Lower leg skin (tissue), 4 donors: ENCODE measurements around the gene MGLL. TPM values are rescaled to one million over a fixed set of nuclear protein-coding genes. Genes with fewer than 3 reads are reported as not detected.

Experiments
- DNase-seq, 2 donors: peaks; one replicate each; pipeline ENCODE4 v3.0.0-alpha.2; 2019; ENCODE audit warnings: low spot score in 2 of 2
- H3K4me3 ChIP-seq: fragments of 200-600 bp; sonication (generic); 2 replicates; pipeline ENCODE4 v1.5.1; 2017; ENCODE audit warnings: mild to moderate bottlenecking, low read depth; ENCODE audit not compliant: poor library complexity, severe bottlenecking
- POLR2A ChIP-seq, 2 donors: fragments of 450-650 bp; IDR thresholded peaks; one replicate each; pipeline ENCODE4 v1.6.1; 2016 to 2017; ENCODE audit warnings: antibody characterized with exemption in 2 of 2, mild to moderate bottlenecking in 1 of 2, moderate library complexity in 1 of 2
- WGBS, 2 donors: methylation state at CpG; one replicate each; pipeline ENCODE4 v1.1.5; 2018; 5-methylcytosine and 5-hydroxymethylcytosine counted together
- intact Hi-C: fragments of 100-400 bp; cut with DNase I; formaldehyde crosslinking; loops from one replicate; pipeline ENCODE4 v1.15.0; 2023; ENCODE audit warnings: low total_unique reads
- total RNA-seq, 4 donors: library from RNA; depleted of rRNA; stranded (reverse); fragments of >200 nt; gene quantifications; one replicate each; pipeline ENCODE4 v1.1.0, GENCODE V29; 2016
- TF ChIP-seq, protein P1 (sequence below), 3 donors: fragments of 450-650 bp; IDR thresholded peaks; one replicate each; pipeline ENCODE4 v1.5.1; 2016; ENCODE audit warnings: antibody characterized with exemption in 3 of 3, mild to moderate bottlenecking in 3 of 3, moderate library complexity in 2 of 3

MGLL gene
- total RNA-seq, 4 donors from 2014 or later = 44.0 to 57.4 (median 48.0) TPM

DNA sequence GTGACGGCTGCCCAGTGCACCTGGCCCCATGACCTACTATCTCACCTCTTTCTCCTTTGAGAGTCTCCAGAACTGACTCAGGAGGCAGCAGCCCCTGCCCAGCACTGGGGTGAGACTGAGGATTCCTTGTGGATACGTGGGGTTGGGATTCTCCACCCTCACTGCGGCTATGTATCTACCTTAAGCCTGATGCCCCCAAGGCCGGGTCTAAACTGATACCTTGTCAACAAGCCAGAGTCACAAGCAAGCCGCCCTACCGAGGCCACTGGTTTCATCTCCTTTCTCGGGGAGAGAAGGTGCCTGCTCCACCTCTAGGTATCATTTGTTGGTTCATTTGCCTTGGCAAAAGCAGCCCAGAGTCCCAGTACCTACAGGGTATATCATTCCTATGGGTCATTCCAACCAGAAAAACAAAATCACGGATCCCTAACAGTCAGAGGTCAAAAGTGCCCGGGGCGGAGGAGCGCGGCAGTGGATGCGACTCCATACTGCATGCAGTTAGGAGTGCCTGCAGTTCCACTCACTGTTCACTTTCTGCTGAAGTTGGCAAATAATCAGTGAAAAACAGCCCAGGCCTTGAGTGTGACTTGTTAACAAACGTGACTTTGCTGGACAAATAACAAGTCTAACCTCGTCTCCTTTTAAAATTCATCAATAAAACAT is 102.0 kb downstream of the MGLL start:
- no peak overlapping the region for H3K4me3 ChIP-seq
- intact Hi-C loops = no loop called here
- no peak for DNase-seq
- 90 to 92% methylated on average over 15 of the region's 15 CpGs for WGBS, 2 donors
- TF ChIP-seq, protein P1, sequence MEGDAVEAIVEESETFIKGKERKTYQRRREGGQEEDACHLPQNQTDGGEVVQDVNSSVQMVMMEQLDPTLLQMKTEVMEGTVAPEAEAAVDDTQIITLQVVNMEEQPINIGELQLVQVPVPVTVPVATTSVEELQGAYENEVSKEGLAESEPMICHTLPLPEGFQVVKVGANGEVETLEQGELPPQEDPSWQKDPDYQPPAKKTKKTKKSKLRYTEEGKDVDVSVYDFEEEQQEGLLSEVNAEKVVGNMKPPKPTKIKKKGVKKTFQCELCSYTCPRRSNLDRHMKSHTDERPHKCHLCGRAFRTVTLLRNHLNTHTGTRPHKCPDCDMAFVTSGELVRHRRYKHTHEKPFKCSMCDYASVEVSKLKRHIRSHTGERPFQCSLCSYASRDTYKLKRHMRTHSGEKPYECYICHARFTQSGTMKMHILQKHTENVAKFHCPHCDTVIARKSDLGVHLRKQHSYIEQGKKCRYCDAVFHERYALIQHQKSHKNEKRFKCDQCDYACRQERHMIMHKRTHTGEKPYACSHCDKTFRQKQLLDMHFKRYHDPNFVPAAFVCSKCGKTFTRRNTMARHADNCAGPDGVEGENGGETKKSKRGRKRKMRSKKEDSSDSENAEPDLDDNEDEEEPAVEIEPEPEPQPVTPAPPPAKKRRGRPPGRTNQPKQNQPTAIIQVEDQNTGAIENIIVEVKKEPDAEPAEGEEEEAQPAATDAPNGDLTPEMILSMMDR (IDR thresholded peaks at IDR 0.05) = no peak
- TF ChIP-seq POLR2A (IDR thresholded peaks at IDR 0.05) = no peak

DNA sequence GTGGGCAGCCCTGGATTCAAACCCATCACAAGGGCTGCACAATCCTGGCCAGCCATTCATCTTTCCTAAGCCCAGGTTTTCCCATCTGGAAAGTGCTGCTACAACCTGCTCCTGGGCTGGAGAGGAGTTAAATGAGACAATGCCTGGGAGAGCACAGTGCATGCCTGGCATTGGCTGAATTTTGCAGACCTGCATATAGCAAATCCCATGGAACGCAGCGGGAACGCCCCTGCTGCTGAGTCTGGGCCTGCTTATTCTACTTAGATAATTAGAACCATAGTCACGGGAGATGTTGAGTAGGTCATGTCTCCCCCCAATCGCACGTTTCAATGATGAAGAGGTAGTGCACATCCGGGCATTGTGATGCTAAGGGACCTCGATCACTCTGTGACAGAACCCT is 102.9 kb downstream of the MGLL start:
- 93 to 96% methylated on average over 8 of the region's 8 CpGs for WGBS, 2 donors
- DNase-seq = no peak
- no peak overlapping the region for H3K4me3 ChIP-seq
- no peak for TF ChIP-seq POLR2A (IDR thresholded peaks at IDR 0.05)
- TF ChIP-seq, protein P1 (IDR thresholded peaks at IDR 0.05) = no peak
- intact Hi-C loops = no loop called here

DNA sequence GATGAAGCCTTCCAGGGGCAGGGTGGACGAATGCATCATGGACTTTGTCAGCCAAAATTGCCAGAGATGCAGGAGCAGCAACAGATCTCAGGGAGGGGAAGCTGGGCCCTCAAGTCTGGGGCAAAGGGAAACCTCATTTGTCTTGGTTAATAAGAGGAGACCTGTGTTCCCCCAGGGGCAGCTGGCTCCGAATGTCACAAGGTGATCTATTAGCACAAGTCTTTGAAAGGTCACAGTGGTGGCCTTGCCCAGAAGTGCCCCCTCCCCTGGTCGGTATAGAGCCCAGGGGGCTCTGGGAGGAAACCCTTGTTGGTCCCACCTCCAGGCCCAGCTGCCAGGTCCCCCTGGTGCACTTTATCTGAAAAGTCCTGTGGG is 103.4 kb downstream of the MGLL start:
- WGBS, 2 donors = 49 to 69% methylated on average over 3 of the region's 3 CpGs
- intact Hi-C loops = no loop called here
- no peak for DNase-seq
- TF ChIP-seq POLR2A (IDR thresholded peaks at IDR 0.05) = no peak
- H3K4me3 ChIP-seq = no peak overlapping the region

DNA sequence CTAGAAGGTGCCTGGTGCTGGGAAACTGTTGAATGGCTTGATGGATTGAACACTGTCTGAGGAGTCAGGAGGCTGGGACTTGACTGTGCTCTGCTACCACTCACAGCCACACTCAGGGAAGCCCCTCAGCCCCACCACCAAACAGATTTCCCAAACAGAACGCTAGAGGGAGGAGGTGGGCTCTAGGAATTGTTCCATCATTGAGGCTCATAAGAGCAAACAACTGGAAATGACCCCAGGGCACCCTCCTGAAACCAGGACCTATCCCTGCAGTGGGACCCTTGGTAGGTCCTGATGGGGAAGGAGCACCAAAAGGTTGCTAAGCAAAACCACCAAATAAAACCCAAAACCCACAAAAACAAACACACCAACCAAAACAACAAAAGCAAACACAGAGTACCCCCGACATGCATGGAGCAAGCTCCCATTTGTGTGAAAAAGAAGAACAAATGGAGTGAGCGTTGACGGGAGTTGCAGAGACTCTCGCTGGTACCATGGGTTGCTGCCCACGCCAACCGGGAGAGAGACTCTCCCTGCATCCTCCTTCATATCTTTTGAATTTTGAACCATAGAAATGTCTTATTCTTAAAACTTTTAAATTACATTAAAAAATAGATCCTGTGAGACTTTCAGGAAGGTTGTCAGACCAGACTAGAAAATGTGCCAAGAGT is 103.9 kb downstream of the MGLL start:
- TF ChIP-seq, protein P1 (IDR thresholded peaks at IDR 0.05) = no peak
- TF ChIP-seq POLR2A (IDR thresholded peaks at IDR 0.05) = no peak
- intact Hi-C loops = no loop called here
- no peak overlapping the region for H3K4me3 ChIP-seq
- no peak for DNase-seq
- 87 to 89% methylated on average over 7 of the region's 7 CpGs for WGBS, 2 donors

DNA sequence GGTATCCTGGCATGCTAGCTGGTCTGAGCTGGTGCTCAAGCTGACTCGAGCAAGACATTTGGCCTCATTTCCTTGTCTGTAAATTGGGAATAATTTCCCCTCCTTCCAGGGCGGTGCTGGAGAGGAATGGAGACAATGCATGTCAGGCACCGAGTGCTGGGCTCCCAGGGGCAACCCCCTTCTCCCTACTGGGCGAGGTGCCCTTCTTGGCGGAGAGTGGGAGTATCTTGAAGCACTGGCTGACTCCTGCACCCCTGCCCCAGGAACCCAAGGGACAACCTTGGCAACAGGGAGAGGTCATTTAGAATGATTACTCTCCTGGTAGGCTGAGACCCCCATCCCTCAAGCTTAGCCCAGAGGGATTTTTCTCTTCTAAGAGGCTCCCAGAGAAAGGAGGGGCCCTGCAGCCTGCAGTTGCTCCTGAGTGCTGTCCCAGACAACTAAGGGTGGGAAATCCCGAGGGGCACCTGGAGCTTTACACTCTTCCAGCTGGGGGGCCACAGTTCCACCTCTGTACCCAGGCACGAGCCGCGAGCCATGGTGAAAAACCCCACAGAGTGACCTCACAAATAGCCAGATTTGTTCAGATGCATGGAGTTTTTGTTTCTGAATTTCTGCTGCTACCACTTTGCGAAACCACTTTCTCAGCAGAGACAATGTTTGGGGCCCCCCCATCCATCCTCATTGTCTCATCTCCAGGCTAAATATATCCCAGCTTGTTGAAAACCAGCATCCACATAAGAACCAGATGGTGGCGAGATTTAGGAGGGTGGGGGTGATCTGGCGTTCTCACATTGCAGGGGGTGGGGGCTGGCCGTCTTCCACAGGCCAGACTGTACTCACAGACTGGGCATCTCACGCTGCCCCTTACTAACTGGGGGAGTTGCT is 104.7 kb downstream of the MGLL start:
- 74 to 76% methylated on average over 14 of the region's 14 CpGs for WGBS, 2 donors
- TF ChIP-seq POLR2A (IDR thresholded peaks at IDR 0.05) = no peak
- TF ChIP-seq, protein P1 (IDR thresholded peaks at IDR 0.05) = no peak
- intact Hi-C loops = no loop called here
- no peak for DNase-seq
- no peak overlapping the region for H3K4me3 ChIP-seq

DNA sequence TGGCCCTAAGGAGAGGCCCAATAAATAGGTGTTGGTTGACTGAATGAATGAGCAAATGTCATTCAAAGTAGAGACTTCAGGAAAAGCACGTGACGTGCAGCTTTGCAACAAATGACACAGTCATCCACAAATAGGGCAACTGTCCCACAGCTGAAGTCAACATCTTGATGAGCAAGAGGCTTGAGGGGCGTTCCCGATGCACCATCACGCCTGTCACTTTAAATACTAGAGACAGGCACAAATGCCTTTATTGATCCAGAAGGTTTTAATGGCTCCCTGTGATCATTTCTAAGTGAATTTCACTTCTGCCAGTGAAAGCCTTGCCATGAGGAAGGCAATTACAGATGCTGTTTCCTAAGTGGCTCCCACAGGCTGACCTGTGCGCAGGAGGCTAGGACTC is 105.9 kb downstream of the MGLL start:
- DNase-seq = no peak
- TF ChIP-seq, protein P1 (IDR thresholded peaks at IDR 0.05) = no peak
- TF ChIP-seq POLR2A (IDR thresholded peaks at IDR 0.05) = no peak
- no peak overlapping the region for H3K4me3 ChIP-seq
- WGBS, 2 donors = 92 to 93% methylated on average over 6 of the region's 6 CpGs
- intact Hi-C loops = no loop called here
